ENCODE data around the gene WWOX. TPM values are rescaled to one million over a fixed set of nuclear protein-coding genes. Genes with fewer than 3 reads are reported as not detected.

WWOX gene
- total RNA-seq, 3 donors from 2014 or later (not counting 1 experiment from before 2014, with no cell fraction given) = 21.0 to 29.8 (median 27.0) TPM

GRCh38 chr16:78744099-78744498 is 644.6 kb downstream of the WWOX start:
- peaks cover 27 to 34% of the 10 kb centered on the region in 2 donors for H3K4me1 Mint-ChIP-seq
- Histone ChIP-seq H3K27ac (ENCODE audit: low read length) (no peak overlapping the region), H3K27me3 (ENCODE audit: control insufficient read depth, insufficient read depth, low read length) (no peaks in the 10 kb centered on the region), H3K4me1 (ENCODE audit: control insufficient read depth, insufficient read depth, low read length) (peaks cover 27% of the 10 kb centered on the region), H3K4me3 (ENCODE audit: low read length) (no peak overlapping the region), H3K36me3 (ENCODE audit: control insufficient read depth, insufficient read depth, low read length) (no peaks in the 10 kb centered on the region), H3K9me3 (ENCODE audit: control insufficient read depth, insufficient read depth, low read length) (no peaks in the 10 kb centered on the region)
- TF ChIP-seq CTCF (IDR thresholded peaks at IDR 0.05) = no peak
- ATAC-seq = no peak
- no peak overlapping the region for H3K4me3 Mint-ChIP-seq
- no peaks in the 10 kb centered on the region for H3K9me3 Mint-ChIP-seq
- 96% methylated on average over 4 of the region's 5 CpGs for WGBS (ENCODE audit: insufficient coverage)
- H3K27me3 Mint-ChIP-seq (ENCODE audit: low read depth in 2 of 2) = peaks cover 4 to 11% of the 10 kb centered on the region in 2 donors
- intact Hi-C loops (cut with micrococcal nuclease) = no loop called here
- H3K36me3 Mint-ChIP-seq = no peaks in the 10 kb centered on the region
- no peak overlapping the region for H3K27ac Mint-ChIP-seq
- DNase-seq = no peak

GRCh38 chr16:78744796-78745107 is 645.3 kb downstream of the WWOX start:
- no peak overlapping the region for H3K4me3 ChIP-seq (ENCODE audit: low read length)
- no peaks in the 10 kb centered on the region for H3K27me3 ChIP-seq (ENCODE audit: control insufficient read depth, insufficient read depth, low read length)
- DNase-seq (no peak), ATAC-seq (no peak)
- no peaks in the 10 kb centered on the region for H3K9me3 ChIP-seq (ENCODE audit: control insufficient read depth, insufficient read depth, low read length)
- H3K4me3 Mint-ChIP-seq = no peak overlapping the region
- no peak overlapping the region for H3K27ac Mint-ChIP-seq
- H3K27ac ChIP-seq (ENCODE audit: low read length) = no peak overlapping the region
- no peaks in the 10 kb centered on the region for H3K36me3 Mint-ChIP-seq
- peaks cover 4 to 6% of the 10 kb centered on the region in 2 donors for H3K27me3 Mint-ChIP-seq (ENCODE audit: low read depth in 2 of 2)
- 90% methylated on average over 3 of the region's 3 CpGs for WGBS (ENCODE audit: insufficient coverage)
- intact Hi-C loops (cut with micrococcal nuclease) = no loop called here
- H3K4me1 Mint-ChIP-seq = peaks cover 34 to 40% of the 10 kb centered on the region in 2 donors
- H3K9me3 Mint-ChIP-seq = no peaks in the 10 kb centered on the region
- H3K36me3 ChIP-seq (ENCODE audit: control insufficient read depth, insufficient read depth, low read length) = no peaks in the 10 kb centered on the region
- TF ChIP-seq CTCF (IDR thresholded peaks at IDR 0.05) = no peak
- H3K4me1 ChIP-seq (ENCODE audit: control insufficient read depth, insufficient read depth, low read length) = peaks cover 27% of the 10 kb centered on the region

GRCh38 chr16:78745108-78746019 is 645.9 kb downstream of the WWOX start:
- intact Hi-C loops (cut with micrococcal nuclease) = no loop called here
- Histone ChIP-seq H3K9me3 (ENCODE audit: control insufficient read depth, insufficient read depth, low read length) (no peaks in the 10 kb centered on the region), H3K27me3 (ENCODE audit: control insufficient read depth, insufficient read depth, low read length) (no peaks in the 10 kb centered on the region), H3K4me3 (ENCODE audit: low read length) (no peak overlapping the region), H3K36me3 (ENCODE audit: control insufficient read depth, insufficient read depth, low read length) (no peaks in the 10 kb centered on the region), H3K27ac (ENCODE audit: low read length) (no peak overlapping the region), H3K4me1 (ENCODE audit: control insufficient read depth, insufficient read depth, low read length) (peaks cover 31% of the 10 kb centered on the region)
- no peak for DNase-seq
- Mint-ChIP-seq H3K27ac (no peak overlapping the region), H3K9me3 (no peaks in the 10 kb centered on the region), H3K36me3 (no peaks in the 10 kb centered on the region), H3K4me1 (peaks cover 40 to 46% of the 10 kb centered on the region in 2 donors), H3K4me3 (no peak overlapping the region), H3K27me3 (ENCODE audit: low read depth in 2 of 2) (no peaks in the 10 kb centered on the region)
- ATAC-seq = no peak
- WGBS (ENCODE audit: insufficient coverage) = 91% methylated on average over 6 of the region's 7 CpGs
- no peak for TF ChIP-seq CTCF (IDR thresholded peaks at IDR 0.05)

Measured in natural killer cell (primary cell).